Gastrocnemius medialis (tissue), 4 donors: Measurements from ENCODE around the gene INAVA.

Source experiments
- CTCF ChIP-seq, 5 experiments: fragments of 450-650 bp in 3 of 5; fragments of 200-600 bp in 2 of 5; sonication (generic) in 2 of 5; IDR thresholded peaks in 4 of 5; conservative IDR thresholded peaks in 1 of 5; 1 replicate in 4 of 5; 2 replicates in 1 of 5; pipeline ENCODE4 v1.5.1; 2016 to 2019; ENCODE audit warnings: antibody characterized with exemption in 5 of 5, mild to moderate bottlenecking in 3 of 5, moderate library complexity in 3 of 5
- POLR2A ChIP-seq, 2 donors: fragments of 450-650 bp; IDR thresholded peaks; one replicate each; pipeline ENCODE4 v1.6.1; 2017; ENCODE audit warnings: antibody characterized with exemption in 2 of 2, mild to moderate bottlenecking in 2 of 2, moderate library complexity in 2 of 2

- TF ChIP-seq CTCF (IDR thresholded peaks at IDR 0.05 in 4 of 5, conservative IDR thresholded peaks at IDR 0.05 in 1 of 5) (no peak), POLR2A (IDR thresholded peaks at IDR 0.05) (no peak)
Observed at GRCh38 chr1:200850554-200850953, 44.1 kb upstream of the INAVA start.
